Measurements from ENCODE around the gene PRR30.
A peak's percentile ranks its signal among the peaks of the same experiment; 100 is the strongest.

The PRR30 gene

DNA sequence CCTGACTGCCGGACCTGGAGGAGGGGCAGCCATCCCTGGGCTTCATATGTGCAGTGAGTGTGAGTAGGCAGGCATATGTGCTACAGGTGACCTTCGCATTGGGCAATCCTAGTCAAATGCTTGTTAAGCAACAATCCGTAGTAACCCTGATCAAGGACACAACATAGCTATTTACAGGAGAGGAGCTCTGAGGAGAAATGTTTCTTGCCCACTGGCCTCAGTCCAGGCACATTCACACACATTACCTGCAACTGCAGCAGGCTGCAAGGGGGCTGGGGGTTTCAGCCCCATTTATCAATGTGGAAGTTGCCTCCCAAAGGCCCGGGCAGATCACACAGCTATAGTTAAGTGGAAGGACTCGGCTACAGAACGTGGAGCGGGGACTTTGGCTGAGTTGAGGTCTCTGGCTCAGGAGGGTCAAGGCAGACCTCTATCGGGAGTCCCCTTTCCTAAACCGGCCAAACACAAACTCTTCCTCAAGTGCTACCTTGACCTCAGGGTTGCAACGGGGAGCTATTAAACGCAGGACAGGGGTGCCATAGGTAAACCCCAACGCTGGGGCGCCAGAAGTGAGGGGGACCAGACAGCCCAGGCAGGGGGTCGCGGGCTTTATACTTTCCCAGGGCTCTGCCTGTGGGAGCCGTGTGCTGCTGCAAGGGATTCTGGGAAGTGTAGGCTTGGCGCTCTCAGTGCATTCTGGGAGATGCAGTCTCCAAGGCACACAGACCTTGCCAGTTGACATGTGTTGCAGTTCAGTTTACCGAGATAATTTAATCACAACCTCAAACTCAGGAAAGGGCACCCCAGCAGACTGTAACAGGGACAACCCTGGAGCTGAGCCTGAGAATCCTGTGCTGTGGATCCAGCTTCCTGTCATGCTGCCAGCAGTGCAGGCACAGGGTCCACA is 43.2 kb downstream of the PRR30 start:
- peak in 1 of 4 experiments; percentile 13 for DNase-seq

DNA sequence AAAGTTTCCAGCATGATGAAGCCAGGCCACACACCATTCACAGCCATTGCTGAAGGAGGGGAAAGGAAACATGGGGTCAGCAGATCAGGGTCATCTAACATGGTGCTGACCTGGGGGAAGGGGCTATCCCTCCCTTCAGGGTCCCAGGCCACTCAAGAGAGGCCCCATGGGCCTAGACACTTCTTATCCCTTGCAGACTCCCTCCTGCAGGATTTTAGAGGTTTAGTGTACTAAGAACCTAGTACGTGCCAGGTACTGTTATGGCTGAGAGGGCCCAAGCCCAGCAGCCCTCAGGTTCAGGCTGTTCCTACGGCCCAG is 43.8 kb downstream of the PRR30 start:
- no peak for DNase-seq

DNA sequence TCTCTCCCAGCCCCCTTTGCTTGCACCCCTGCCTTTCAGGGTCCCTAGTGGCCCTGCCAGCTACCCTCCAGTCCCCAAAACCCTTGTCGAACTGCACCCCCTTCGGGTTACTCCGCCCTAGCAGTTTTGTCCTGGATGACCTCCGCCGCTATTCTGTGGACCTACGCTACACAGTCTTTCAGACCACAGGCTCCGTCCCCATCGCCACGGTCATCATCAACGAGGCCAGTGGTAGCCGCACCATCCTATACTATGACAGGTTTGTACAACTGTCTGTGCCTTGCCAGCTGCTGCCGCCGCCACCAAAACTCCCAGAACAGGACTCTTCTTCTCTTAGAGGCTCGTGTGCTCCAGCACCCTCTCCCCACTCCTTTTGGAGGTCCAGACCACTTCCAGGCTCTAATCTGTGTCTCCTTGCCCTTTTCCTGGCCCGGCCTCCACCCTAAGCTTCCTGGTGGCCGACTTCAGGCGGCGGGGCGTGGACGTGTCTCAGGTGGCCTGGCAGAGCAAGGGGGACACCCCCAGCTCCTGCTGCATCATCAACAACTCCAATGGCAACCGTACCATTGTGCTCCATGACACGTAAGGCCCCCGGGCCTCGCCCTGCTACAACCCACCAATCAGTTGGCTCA is 44.7 kb downstream of the PRR30 start:
- DNase-seq = no peak

DNA sequence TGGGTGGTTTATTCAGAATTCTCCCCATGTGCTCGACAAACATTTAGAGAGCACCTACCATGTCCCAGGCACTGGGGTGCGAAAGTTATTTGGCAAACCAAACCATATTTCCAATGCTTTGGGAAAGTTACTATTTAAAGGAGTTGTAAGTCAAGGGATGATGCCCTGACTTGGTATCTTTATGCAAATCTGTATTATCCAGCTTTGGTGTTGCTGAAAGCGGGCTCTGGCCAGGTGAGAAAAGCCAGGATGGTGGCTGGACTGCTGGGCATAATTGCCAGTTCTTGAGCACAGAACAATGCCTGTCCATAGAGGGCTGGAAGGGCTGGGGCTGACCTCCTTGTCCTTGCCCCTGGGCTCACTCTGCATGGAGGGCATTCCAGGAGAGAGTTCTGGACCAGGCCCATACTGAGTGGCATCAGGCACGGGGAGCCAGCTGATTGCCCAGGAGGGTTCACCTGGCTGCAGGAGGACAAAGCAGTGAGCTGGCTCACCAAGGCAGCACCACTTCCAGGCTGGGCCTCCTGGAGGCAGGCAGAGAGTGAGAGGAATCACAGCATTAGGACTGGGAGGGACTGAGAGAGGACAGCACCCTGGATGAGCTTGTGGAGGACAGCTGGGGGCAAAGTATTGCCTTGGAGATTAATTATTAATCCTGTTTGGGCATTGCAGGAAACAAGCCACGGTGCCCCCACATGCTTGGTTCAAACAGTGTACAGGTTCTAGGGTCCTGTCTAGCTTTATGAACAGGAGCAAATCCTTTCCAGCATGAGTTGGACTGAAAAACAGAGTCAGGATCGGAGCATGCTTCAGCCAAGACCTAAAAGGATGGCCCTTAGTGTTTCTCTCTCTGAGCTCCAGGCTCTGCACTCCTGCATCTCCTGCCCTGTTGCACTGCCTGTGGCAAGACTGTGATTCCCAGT is 45.5 kb downstream of the PRR30 start:
- no peak for DNase-seq

DNA sequence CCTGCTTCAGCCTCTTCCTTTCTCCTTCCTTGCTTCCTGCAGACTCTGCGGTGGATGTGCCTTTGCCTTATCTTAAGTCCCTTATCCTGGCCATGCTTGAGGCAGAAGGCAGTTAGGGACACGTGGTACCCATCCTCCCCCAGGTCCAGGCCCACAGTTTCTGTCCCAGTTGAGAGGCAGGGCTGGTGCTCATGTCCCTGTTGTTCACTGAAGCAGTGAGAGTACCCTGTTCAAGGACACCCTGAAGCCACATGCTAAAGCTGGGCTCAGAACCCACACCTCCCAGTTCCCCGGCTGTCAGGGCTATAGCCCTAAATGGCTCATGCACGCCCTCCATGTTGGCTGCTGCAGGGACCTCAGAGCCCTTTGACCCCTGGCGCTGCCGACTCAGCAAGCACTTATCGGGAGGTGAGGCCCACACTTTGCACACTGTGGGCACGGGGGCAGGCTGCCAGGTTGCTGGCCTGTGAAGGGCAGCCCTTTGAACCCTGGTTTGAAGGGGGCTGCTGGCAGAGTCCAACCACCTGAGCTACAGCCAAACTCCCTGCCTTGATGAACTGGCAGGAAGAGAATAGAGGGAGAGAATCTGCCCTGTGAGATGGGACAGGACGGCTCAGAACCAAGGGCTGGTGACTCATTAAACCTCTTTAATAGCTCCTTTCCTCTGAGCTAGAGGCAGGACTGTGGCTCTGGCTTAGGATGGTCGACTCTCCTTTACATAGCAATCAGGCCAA is 46.3 kb downstream of the PRR30 start:
- DNase-seq = no peak

DNA sequence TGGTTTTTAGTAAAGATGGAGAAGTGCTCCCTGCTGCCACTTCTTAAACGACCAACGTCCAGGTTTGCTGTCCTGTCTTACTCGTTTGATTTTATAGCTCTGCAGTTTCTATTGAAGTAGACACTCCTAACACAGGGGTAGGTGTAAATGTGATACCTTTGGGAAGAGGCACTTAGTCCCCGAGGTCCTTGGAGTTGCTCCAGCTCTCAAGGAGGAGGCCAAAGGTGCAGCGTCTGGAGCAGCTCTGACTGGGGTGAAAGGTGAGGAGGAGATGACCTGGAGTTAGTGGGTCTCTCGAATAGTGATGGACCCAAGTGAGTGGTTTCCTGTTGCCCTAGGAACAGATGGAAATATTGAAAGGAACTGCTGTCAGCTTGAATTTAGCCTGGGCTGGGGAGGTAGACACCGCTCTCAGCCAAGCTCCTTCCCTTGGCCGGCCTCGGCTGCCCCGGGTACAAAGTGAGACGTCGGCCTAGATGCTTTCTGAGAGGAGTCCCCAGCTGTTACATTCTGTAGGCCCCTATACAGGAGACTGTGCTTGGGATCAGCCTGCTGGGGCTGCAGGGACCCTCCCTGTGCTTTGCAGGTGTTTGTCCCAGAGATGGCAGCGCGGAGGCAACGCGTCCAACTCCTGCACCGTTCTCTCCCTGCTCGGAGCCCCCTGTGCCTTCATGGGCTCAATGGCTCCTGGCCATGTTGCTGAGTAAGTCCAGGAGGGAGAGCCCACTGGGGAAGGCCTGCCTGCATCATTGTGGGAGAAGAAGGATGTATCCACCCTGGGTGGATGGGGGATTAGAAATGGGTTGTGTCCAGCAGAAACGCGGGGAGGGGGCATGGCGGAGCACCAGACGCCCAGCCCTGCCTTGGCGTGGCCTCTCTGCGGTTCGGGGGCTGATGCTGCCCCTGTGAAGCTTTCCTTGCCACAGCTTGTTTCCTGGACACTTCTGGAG is 47.2 kb downstream of the PRR30 start:
- no peak for DNase-seq

DNA sequence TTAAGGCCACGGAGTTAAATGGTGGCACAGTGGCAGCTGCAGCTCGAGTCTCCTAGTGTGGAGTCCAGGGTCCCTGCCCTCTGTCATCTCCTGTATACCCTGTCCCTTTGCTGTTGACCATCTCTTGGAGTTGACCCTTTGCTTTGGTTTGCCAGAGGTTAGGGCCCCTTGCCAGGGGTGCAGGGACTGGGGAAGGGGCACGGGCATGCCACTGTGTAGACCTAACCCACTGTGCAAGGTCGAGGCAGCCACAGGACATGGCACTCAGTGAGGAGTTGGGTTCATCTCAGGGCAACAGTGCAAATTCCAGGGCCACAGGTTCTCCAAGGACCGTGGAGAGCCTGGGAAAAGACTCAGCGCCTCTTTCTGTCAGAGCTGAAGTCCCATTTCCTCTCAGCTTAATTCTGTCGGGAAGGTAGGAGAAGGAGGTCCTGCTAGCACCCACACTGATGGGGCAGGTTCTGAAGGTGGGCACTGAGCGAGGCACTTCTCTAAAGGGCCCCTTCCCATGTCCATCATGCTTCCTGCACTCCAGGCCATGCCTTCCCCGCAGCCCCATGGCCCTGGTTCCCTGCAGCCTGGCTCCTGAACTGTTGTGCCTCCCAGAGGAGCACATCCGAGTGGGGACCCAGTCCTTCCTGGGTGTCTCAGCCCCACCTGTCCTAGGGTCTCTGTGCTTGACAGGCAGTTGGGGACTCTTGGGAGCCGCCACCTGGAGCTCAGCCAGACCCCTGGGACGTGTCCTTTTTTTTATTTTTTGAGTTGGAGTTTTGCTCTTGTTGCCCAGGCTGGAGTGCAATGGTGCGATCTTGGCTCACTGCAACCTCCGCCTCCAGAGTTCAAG is 49.9 kb downstream of the PRR30 start:
- DNase-seq = no peak

DNA sequence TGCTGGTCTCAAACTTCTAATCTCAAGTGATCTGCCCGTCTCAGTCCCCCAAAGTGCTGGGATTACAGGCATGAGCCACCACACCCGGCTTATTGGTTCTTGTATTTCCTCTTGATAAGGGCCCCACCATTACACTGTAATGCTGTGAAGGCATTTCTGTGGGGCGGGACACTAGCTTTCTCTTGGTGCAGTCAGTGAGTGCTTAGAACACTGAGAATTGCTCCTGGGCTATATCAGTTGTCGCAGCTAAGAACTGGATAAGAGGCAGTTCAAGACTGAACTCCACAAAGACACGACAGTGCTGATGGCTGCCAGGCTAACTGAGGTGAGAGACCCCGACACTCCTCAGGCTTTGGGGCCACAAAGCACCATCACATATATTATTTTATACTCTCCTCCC is 50.6 kb downstream of the PRR30 start:
- no peak for DNase-seq

DNA sequence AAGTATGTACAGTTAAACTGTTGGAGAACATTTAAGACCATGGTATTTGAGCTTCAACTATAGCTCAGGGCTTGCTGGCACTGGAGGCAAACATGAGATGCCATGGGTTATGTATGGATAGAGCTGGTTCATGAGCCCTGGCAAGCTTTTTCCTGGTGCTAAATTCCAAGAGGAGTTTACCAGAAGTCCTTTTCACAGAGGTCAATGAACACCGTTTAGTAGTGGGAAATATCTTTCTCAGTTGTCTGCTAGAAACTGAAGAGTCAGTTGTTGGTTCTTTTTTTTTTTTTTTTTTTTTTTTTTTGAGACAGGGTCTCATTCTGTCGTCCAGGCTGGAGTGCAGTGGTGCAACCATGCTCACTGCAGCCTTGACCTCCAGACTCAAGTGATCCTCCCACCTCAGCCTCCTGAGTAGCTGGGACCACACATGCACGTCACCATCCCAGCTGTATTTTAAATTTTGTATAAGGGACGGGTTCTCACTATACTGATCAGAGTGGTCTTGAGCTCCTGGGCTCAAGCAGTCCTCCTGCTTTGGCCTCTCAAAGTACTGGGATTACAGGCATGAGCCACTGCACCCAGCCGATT is 51.3 kb downstream of the PRR30 start:
- no peak for DNase-seq
